HTERT RPE-1 (cell line): ENCODE results near the gene VSIR.

Experiments used
- in situ Hi-C: fragments of 300-500 bp; cut with MboI; formaldehyde crosslinking; loops from 4 replicates; pipeline ENCODE4 v1.14.3; 2020; ENCODE audit warnings: low sequenced_read_pairs

The VSIR gene

DNA sequence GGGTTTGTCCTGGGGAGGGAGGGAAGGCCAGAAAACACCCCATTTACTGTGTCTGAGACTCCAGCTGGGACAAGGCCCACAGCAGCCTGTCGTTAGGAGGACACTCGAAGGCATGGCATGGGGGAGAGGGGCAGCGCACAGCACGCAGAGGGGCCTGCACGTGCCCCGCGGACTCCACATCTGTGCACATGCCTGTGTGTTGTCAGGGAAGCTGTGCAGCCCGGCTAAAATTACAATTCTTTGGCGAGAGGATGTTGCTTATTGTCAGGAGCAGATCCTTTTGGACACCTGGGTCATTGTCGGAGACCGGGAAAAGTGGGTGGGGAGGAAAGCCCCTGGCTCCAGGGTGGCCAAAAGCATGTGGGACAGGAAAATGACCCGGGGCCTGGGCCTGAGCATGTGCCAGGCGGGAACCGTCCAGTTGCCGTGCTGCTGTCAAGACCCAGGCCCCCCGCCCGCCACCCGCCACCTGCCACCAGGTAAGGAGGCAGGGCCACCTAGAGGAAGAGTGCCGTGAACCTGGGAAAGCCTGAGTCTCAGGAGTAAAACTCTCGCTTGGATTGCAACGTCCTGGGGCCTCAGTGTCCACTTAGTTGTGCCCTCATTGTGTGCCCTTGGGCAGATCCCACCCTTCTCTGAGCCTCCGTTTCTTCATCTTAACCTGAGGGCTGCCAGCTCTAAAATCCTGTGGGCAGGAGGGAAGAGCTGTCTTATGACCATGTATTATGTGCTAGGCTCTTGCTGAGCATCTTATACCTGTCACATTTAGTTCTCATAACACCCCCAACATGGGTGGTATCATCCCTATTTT lies 7.2 kb downstream of the VSIR start:
- in situ Hi-C loops: no loop called here

DNA sequence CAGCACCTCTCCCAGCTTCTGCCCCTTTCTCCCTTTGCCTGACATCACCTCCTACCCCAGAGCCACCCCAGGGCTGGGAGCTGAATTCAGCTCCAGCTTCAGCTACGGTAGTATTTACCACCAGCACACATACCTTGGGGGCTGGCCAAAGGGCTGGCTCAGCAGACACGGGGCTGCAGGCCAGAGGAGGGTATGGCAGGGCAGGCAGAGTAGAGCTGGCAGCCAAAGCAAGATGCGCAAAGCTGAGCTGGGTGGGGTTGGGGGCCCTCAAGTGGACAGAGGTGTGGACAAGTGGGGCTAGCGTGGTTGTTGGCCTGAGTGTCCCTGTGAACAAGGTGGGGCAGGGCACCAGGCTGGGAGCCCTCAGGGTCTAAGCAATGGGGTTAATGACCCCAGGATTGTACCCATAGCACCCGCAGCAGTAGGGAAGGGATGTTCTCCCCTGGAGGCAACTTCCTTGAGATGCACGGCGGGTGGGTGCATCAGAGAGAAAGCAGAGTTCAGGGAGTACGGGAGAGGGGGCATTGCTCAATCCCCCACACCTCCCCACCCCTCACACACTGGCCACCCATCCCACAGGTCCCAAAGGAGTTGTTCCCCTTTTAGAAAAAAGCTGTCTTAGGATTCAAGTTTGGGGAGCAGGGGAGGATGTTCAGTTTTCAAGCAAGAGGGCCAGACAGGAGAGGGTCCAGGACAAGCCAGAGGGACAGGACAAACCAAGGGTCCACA lies 8.0 kb downstream of the VSIR start:
- in situ Hi-C loops: no loop called here

- in situ Hi-C loops: no loop called here
Observed at GRCh38 chr10:71763352-71764127, 9.8 kb downstream of the VSIR start.

- in situ Hi-C loops: no loop called here
Observed at GRCh38 chr10:71762324-71762723, 11.0 kb downstream of the VSIR start.

- in situ Hi-C loops: no loop called here
Observed at GRCh38 chr10:71761541-71762113, 11.7 kb downstream of the VSIR start.

DNA sequence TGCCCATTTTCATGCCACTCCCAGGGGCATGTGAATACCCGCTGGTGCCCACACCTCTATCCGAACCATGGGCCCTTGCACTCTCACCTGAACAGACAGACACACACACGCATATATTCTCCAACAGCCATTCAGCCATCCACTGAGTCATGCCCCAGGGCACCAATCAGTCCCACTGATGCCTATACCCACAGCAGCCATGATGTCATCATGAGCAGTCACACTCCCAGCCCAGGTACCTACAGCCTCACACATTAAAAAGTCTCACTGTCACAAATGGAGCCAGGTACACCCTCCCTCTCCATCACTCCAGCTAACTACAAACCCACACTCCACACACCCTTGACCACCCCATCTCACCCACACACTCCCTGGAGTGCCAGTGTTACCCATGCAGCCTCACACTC lies 12.2 kb downstream of the VSIR start:
- in situ Hi-C loops: no loop called here

DNA sequence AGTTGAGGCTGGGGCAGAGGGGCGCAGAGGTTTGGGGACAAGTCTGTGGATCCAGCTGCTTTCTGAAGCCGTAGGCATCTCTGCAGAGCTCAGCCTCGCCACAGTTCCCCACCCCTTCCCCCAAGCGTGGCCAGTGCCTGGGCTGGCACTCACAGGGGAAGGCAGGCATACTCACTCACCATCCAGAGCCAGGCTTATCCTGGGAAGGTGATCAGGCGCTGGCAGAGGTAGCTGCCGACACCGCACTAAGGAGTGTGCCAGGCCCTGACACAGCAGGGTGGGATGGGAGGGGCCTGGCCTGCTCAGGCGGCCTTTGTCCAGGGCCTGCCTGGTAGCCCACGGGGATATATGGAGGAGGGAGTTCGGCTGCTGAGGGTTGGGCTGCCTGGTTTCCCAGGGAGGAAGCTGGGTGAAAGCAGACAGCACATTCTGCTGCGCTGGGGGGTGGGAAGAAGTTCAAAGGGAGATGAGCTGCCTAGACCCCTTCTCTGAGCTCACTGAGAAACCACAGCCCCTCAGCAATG lies 15.9 kb downstream of the VSIR start:
- in situ Hi-C loops: no loop called here

GRCh38 chr10:71756311-71757191 lies 16.8 kb downstream of the VSIR start:
- in situ Hi-C loops: no loop called here

- in situ Hi-C loops: no loop called here
Observed at GRCh38 chr10:71755179-71755879, 18.0 kb downstream of the VSIR start.

DNA sequence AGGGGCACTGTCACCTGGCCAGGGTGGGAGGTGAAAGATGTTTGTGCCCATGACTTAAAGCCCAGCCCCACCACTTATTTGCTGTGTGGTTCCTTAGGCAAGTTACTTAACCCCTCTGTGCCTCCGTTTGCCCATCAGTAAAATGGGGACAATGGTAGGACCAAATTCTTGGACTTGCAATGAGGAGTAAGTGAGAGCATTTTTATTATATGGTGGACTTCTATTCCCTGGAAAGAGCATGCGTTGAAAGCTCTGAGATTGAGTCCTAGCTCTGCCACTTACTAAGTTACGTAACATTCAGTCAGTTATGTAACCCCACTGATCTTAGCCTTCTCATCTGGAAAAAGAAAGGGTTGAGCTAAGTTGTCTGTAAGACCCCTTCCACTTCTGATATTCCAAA lies 18.8 kb downstream of the VSIR start:
- in situ Hi-C loops: no loop called here

GRCh38 chr10:71753960-71754505 lies 19.3 kb downstream of the VSIR start:
- in situ Hi-C loops: no loop called here

DNA sequence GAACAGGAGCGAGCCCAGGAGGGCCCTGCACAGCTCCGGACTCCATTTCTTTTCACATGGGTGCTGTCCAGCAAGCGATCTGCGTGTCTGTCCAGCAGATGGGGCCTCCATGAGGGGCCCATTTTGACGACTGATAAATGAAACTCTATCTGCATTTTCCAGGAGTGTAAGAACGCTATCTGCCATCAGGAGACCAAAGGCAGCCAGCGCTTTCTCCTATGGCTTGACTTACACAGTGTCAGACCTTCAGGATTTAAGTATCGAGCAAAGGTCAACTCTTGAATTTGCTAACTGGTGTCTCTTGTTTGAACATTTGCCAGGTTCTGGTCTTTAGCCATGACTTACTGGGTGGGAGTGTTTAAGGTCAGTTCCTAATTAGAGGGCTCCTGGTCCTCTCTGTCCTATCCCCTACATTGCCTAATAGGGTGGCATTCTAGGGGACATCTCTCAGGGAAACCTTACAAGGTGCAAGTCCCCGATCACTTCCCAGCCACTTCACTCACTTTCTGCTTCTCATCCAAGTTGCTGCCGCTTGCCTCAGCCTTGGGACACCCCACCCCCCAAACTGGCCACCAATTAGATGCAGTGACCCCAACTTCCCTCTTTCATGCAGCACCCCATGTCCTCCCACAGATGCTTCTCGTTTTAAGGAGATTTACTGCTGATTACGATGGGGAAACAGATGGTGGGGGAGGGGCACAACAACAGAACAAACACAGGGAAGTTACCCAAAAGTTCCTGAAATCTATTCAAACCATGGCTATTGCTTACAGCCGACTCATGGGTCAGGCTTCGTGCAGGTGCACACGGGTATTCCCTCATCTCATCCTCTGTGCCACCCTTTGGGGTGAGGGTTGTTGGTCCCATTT lies 20.0 kb downstream of the VSIR start:
- in situ Hi-C loops: no loop called here

DNA sequence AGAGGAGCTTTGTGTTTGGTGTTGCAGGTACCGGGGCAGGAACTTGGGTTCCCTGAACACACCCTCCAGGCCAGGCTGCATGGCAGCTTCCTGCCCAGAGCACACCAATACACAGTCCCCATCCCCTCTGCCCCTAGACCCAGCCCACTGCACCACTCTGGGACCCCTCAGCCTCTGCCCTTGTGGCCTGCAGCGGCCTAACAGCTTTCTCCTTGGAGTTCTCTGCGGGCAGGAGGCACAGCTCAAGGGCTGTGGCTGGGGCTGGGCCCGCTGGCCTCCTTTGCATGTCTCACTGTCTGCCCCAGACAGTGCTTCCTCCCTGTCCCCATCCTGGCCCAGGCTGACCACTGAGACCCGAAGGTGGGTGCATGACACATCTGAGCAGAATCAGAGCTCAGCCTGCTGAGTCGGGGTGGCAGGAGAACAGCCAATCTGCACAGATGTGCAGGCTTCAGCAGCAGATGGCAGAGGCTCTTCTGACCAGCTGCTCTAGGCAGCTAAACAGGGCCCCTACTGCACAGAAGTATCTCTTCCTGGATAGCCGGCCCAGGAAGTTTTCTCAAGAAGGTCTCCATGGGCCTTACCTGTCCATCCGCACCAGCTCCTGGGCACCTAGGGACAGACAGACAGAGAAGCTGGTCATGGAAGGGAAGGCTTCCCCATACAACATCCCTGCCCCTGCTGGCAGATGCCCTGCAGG lies 20.8 kb downstream of the VSIR start:
- in situ Hi-C loops: no loop called here

DNA sequence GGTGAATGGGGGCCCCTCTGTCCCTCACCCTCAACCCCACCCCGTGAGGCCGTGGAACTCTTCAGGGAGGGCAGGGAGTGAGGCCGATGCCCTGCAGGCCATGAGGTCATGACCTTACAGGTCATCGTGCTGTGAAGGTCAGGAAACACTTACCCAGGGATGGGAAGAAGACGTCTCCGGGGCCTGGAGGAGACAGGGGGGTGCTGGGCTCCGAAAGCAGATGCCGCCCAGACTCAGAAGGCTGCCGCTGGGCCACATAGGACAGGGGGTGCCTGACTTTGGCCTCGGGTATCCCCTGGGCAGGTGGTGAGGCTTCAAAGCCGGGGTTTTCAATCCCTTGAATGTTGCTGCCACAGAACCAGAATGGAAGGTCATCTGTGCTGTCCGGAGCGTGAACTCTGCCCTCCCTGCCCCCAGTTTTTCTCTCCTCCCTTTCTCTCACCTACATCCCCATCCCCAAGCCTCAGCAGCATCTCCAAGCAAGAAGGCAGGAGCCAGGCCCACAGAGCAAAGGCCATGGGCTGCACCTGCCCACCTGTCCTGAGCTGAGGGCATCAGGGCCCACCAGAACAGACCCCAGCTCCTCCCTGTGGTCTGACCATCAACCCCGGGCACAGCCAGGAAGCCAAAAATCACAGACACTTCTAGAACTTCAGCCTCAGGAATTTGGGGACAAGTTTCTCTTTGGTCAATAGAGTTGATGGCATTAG lies 21.6 kb downstream of the VSIR start:
- in situ Hi-C loops: no loop called here

- in situ Hi-C loops: no loop called here
Observed at GRCh38 chr10:71750986-71751385, 22.3 kb downstream of the VSIR start.

GRCh38 chr10:71750124-71750841 lies 23.0 kb downstream of the VSIR start:
- in situ Hi-C loops: no loop called here
